Astrocyte (in vitro differentiated cells and primary cell): Measurements from ENCODE around the gene SLC25A31.

Experiments
- EZH2 ChIP-seq: IDR thresholded peaks from 2 replicates; pipeline ENCODE4 v1.6.1; 2012; ENCODE audit warnings: mild to moderate bottlenecking, low read length, inconsistent platforms; ENCODE audit not compliant: insufficient read depth
- TF ChIP-seq, protein P1 (sequence below): IDR thresholded peaks from 2 replicates; pipeline ENCODE4 v1.5.1; 2011; ENCODE audit warnings: low read depth, mild to moderate bottlenecking, inconsistent platforms, low read length, moderate library complexity; ENCODE audit not compliant: insufficient read depth

GRCh38 chr4:127782275-127783025 lies 52.2 kb downstream of the SLC25A31 start, which contains the start of gene HSPA4L:
- TF ChIP-seq, protein P1, sequence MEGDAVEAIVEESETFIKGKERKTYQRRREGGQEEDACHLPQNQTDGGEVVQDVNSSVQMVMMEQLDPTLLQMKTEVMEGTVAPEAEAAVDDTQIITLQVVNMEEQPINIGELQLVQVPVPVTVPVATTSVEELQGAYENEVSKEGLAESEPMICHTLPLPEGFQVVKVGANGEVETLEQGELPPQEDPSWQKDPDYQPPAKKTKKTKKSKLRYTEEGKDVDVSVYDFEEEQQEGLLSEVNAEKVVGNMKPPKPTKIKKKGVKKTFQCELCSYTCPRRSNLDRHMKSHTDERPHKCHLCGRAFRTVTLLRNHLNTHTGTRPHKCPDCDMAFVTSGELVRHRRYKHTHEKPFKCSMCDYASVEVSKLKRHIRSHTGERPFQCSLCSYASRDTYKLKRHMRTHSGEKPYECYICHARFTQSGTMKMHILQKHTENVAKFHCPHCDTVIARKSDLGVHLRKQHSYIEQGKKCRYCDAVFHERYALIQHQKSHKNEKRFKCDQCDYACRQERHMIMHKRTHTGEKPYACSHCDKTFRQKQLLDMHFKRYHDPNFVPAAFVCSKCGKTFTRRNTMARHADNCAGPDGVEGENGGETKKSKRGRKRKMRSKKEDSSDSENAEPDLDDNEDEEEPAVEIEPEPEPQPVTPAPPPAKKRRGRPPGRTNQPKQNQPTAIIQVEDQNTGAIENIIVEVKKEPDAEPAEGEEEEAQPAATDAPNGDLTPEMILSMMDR = no peak
- peak; percentile 20 for TF ChIP-seq EZH2
